GM19324 (cell line): Measurements from ENCODE around the gene MAP4K1.
"Not testable (repeated sequence)": the region's sequence is repeated elsewhere in the genome, so short reads cannot be mapped to it uniquely, and the experiment has no call there.

ENCODE experiments used
- ATAC-seq: cut with Tn5 transposase; IDR thresholded peaks from one replicate; pipeline ENCODE4 v1.9.1; 2021; ENCODE audit warnings: mild to moderate bottlenecking, moderate library complexity; ENCODE audit not compliant: unreplicated experiment, low FRiP score

MAP4K1 gene

GRCh38 chr19:38579304-38579703, 38.4 kb downstream of the MAP4K1 start:
- not testable (repeated sequence) for ATAC-seq

- ATAC-seq = no peak
Observed at GRCh38 chr19:38577826-38578225, 39.9 kb downstream of the MAP4K1 start.

- ATAC-seq = no peak
Observed at GRCh38 chr19:38571682-38572081, 46.1 kb downstream of the MAP4K1 start.

- no peak for ATAC-seq
Observed at GRCh38 chr19:38569368-38569983, 48.3 kb downstream of the MAP4K1 start.

- no peak for ATAC-seq
Observed at GRCh38 chr19:38565691-38566105, 52.1 kb downstream of the MAP4K1 start.

- ATAC-seq = no peak
Observed at GRCh38 chr19:38564981-38565690, 52.6 kb downstream of the MAP4K1 start.

GRCh38 chr19:38563475-38563874, 54.3 kb downstream of the MAP4K1 start:
- ATAC-seq = no peak

- ATAC-seq = no peak
Observed at GRCh38 chr19:38562096-38562495, 55.7 kb downstream of the MAP4K1 start.

- no peak for ATAC-seq
Observed at GRCh38 chr19:38561658-38562057, 56.1 kb downstream of the MAP4K1 start.

- ATAC-seq = no peak
Observed at GRCh38 chr19:38561053-38561606, 56.6 kb downstream of the MAP4K1 start.

- peak; percentile 65 for ATAC-seq
Observed at GRCh38 chr19:38559428-38560401, 58.0 kb downstream of the MAP4K1 start.

- not testable (repeated sequence) for ATAC-seq
Observed at GRCh38 chr19:38558933-38559332, 58.8 kb downstream of the MAP4K1 start.

- no peak for ATAC-seq
Observed at GRCh38 chr19:38557205-38557799, 60.5 kb downstream of the MAP4K1 start.

- no peak for ATAC-seq
Observed at GRCh38 chr19:38556521-38557174, 61.1 kb downstream of the MAP4K1 start.

GRCh38 chr19:38555200-38555599, 62.6 kb downstream of the MAP4K1 start:
- ATAC-seq = no peak

- no peak for ATAC-seq
Observed at GRCh38 chr19:38554676-38555141, 63.0 kb downstream of the MAP4K1 start.

- not testable (repeated sequence) for ATAC-seq
Observed at GRCh38 chr19:38553239-38553638, 64.5 kb downstream of the MAP4K1 start.

GRCh38 chr19:38551450-38551813, 66.3 kb downstream of the MAP4K1 start:
- no peak for ATAC-seq

- no peak for ATAC-seq
Observed at GRCh38 chr19:38550376-38550775, 67.4 kb downstream of the MAP4K1 start.

- ATAC-seq = no peak
Observed at GRCh38 chr19:38549942-38550341, 67.8 kb downstream of the MAP4K1 start.
